Measurements from ENCODE around the gene MROH2A. TPM values are rescaled to one million over a fixed set of nuclear protein-coding genes. Genes with fewer than 3 reads are reported as not detected.
A peak's percentile ranks its signal among the peaks of the same experiment; 100 is the strongest.

Gene MROH2A
- total and polyA plus RNA-seq, 11 donors: 0.75 TPM; not detected in 10

GRCh38 chr2:233832869-233833311, 54.8 kb downstream of the MROH2A start:
- Histone ChIP-seq H3K36me3 (peaks cover 0 to 5% (median 0%) of the 10 kb centered on the region in 9 donors), H3K9me3 (no peaks in the 10 kb centered on the region), H3K4me3 (no peak overlapping the region), H3K27me3 (peaks cover 0 to 6% (median 0%) of the 10 kb centered on the region in 9 donors), H3K27ac (no peak overlapping the region), H3K4me1 (no peaks in the 10 kb centered on the region)
- ATAC-seq: peak in 1 of 4 donors; percentile 7
- DNase-seq: no peak
- TF ChIP-seq CTCF (IDR thresholded peaks at IDR 0.05): no peak
- no peak for TF ChIP-seq POLR2A (IDR thresholded peaks at IDR 0.05)
- intact Hi-C loops (cut with DNase I): no loop called here
- 61 to 74% (median 62%) methylated on average over 6 to 7 of the region's 7 CpGs for WGBS, 4 donors

GRCh38 chr2:233833345-233833744, 55.2 kb downstream of the MROH2A start:
- Histone ChIP-seq H3K27me3 (peaks cover 0 to 6% (median 0%) of the 10 kb centered on the region in 9 donors), H3K36me3 (peaks cover 0 to 5% (median 0%) of the 10 kb centered on the region in 9 donors), H3K27ac (no peak overlapping the region), H3K4me3 (no peak overlapping the region), H3K4me1 (no peaks in the 10 kb centered on the region), H3K9me3 (no peaks in the 10 kb centered on the region)
- intact Hi-C loops (cut with DNase I): no loop called here
- TF ChIP-seq POLR2A (IDR thresholded peaks at IDR 0.05) (no peak), CTCF (IDR thresholded peaks at IDR 0.05) (no peak)
- DNase-seq (no peak), ATAC-seq (no peak)
- WGBS, 4 donors: 59 to 72% (median 61%) methylated on average over 10 of the region's 10 CpGs

- intact Hi-C loops (cut with DNase I): no loop called here
- no peak overlapping the region for H3K27ac ChIP-seq
- peaks cover 0 to 10% (median 0%) of the 10 kb centered on the region in 9 donors for H3K36me3 ChIP-seq
- no peaks in the 10 kb centered on the region for H3K27me3 ChIP-seq
- ATAC-seq (peak in 2 of 4 donors; percentile 30 to 31), DNase-seq (no peak)
- H3K9me3 ChIP-seq: no peaks in the 10 kb centered on the region
- 73 to 87% (median 84%) methylated on average over 14 of the region's 14 CpGs for WGBS, 4 donors
- H3K4me3 ChIP-seq: no peak overlapping the region
- TF ChIP-seq CTCF (IDR thresholded peaks at IDR 0.05) (no peak), POLR2A (IDR thresholded peaks at IDR 0.05) (no peak)
- H3K4me1 ChIP-seq: no peaks in the 10 kb centered on the region
Observed at GRCh38 chr2:233835230-233836186, 57.4 kb downstream of the MROH2A start.

GRCh38 chr2:233836359-233836758, 58.2 kb downstream of the MROH2A start:
- Histone ChIP-seq H3K9me3 (no peaks in the 10 kb centered on the region), H3K27me3 (no peaks in the 10 kb centered on the region), H3K4me1 (no peaks in the 10 kb centered on the region), H3K4me3 (no peak overlapping the region), H3K36me3 (peaks cover 0 to 10% (median 0%) of the 10 kb centered on the region in 9 donors), H3K27ac (no peak overlapping the region)
- intact Hi-C loops (cut with DNase I): no loop called here
- ATAC-seq (no peak), DNase-seq (no peak)
- no peak for TF ChIP-seq POLR2A (IDR thresholded peaks at IDR 0.05)
- no peak for TF ChIP-seq CTCF (IDR thresholded peaks at IDR 0.05)
- 96 to 100% (median 98%) methylated on average over 7 of the region's 7 CpGs for WGBS, 4 donors

All from heart left ventricle (tissue), 16 donors.